Activated T-helper 1 cell treated with anti-CD3 and anti-CD28 coated beads, Interleukin-12 subunit alpha, Interleukin-12 subunit beta, Interleukin-2, Interleukin-4 antibody, amounts not matched to agents 30 ng/mL and 10 ng/mL and 1 ng/mL, durations not matched to agents 14 hours and 24 hours and 36 hours (primary cell): ENCODE results near the gene ALG3. TPM values are rescaled to one million over a fixed set of nuclear protein-coding genes. Genes with fewer than 3 reads are reported as not detected.

ENCODE experiments used
- DNase-seq: peaks from one replicate; pipeline ENCODE4 v3.0.0; 2021; ENCODE audit warnings: low spot score
- H3K27ac Mint-ChIP-seq: one replicate; pipeline ENCODE4 v1.8.0; 2021; ENCODE audit warnings: mild to moderate bottlenecking, mixed read lengths
- H3K27me3 Mint-ChIP-seq: one replicate; pipeline ENCODE4 v1.8.0; 2022; ENCODE audit warnings: mild to moderate bottlenecking, moderate library complexity, mixed read lengths; ENCODE audit not compliant: insufficient read depth
- H3K36me3 Mint-ChIP-seq: one replicate; pipeline ENCODE4 v1.8.0; 2021; ENCODE audit warnings: low read depth, mixed read lengths
- H3K4me1 Mint-ChIP-seq: one replicate; pipeline ENCODE4 v1.8.0; 2021; ENCODE audit warnings: low read depth, mixed read lengths
- H3K4me3 Mint-ChIP-seq: one replicate; pipeline ENCODE4 v1.8.0; 2021; ENCODE audit warnings: mild to moderate bottlenecking, moderate library complexity, mixed read lengths
- H3K9me3 Mint-ChIP-seq: one replicate; pipeline ENCODE4 v1.8.0; 2021; ENCODE audit warnings: mixed read lengths
- intact Hi-C: fragments of 100-400 bp; cut with micrococcal nuclease; formaldehyde crosslinking; loops from one replicate; pipeline ENCODE4 v1.15.1; 2024
- total RNA-seq: library from RNA; stranded (reverse); gene quantifications from 2 replicates; pipeline ENCODE4 v1.2.3, GENCODE V29; 2022

ALG3 gene
- total RNA-seq, 1 donor from 2014 or later: 86.7 TPM

DNA sequence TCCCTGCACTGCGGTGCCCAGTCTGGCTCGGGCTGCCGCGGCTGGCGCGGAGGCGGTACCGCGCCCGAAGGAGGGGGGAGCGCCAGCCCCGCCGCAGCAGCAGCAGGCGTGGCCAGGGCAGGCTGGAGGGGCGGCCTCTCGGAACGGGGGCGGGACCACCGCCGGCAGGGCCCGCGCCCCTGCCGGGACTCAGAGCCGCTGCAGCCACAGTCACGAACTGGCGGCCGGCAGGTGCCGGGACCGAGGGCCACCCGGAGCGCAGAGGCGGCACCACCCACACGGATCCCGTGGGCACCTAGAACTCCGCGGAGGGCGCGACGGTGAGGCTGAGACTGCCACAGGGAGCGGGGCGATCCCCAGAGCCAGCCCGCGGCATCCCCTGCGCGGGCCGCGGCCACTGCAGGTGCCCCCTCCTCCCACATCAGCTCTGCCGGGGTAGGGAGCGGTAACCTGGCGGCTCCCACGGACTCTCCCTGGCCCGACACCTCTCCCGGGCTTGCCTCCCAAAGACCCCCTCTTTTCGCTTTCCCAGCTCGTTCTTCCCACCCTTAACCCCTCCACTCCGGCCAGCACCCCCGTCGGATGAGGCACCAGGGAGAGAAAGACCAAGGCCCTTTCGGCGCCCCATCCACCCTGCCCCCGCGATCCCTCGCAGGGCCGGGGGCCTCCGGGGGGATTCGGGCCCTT lies 19.2 kb downstream of the ALG3 start, which contains the start of gene VWA5B2:
Gene VWA5B2, plus strand, starts transcription at position 192 of the 687 bp plus-strand sequence. CDS start 944 bp downstream, outside the sequence.
- Mint-ChIP-seq H3K9me3 (no peaks in the 10 kb centered on the region), H3K27ac (no peak within 1 kb of the TSS), H3K36me3 (no peaks in the 10 kb centered on the region), H3K4me1 (peaks cover 14% of the 10 kb centered on the region), H3K4me3 (peak within 1 kb of the TSS; percentile 49), H3K27me3 (peaks cover 52% of the 10 kb centered on the region)
- intact Hi-C loops: loop anchor here (5.0 kb wide), 1 partner anchor 33 kb away; the partner anchor contains the start of gene CAMK2N2
- DNase-seq: peak; percentile 54

DNA sequence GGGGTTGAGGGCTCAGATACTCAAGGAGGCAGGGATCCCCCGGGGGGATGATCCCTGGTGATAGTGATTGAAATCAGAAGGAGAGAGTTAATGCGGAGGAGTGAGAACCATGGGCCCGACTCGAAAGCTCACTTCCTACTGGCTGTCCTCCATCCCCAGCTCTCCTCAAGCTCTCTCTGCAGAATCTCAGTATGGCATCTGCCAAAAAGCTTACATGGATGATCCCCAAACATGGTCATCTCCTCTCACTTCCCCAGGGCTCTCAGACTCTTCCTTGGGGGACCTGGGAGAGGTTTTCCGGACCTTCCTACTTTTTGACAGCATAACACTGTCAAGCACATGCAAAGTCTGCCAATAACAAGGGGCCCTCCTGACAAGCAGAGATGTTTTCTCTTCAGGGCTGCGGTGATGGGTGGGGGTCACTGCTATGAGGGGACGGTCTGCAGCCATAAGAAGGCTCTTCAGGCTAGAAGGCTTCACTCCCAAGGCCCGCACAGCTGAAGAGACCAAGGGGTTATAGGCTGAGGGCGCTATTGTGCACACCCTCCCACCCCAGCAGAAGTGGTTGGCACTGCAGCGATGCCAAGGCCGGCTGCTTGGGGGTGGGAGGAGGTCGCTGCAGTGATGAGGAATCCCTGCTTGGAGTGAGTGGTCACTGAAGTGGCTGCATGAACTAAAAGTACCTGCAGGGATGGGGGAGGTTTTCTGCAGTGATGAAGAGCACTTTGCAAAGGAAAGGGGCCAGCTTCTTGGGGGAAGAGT lies 20.2 kb downstream of the ALG3 start:
- H3K4me1 Mint-ChIP-seq: peaks cover 14% of the 10 kb centered on the region
- DNase-seq: no peak
- peak overlapping the region; percentile 49 for H3K4me3 Mint-ChIP-seq
- H3K27me3 Mint-ChIP-seq: peaks cover 57% of the 10 kb centered on the region
- intact Hi-C loops: loop anchor here (5.0 kb wide), 1 partner anchor 34 kb away; the partner anchor contains the start of gene CAMK2N2
- no peaks in the 10 kb centered on the region for H3K36me3 Mint-ChIP-seq
- H3K9me3 Mint-ChIP-seq: no peaks in the 10 kb centered on the region
- no peak overlapping the region for H3K27ac Mint-ChIP-seq

DNA sequence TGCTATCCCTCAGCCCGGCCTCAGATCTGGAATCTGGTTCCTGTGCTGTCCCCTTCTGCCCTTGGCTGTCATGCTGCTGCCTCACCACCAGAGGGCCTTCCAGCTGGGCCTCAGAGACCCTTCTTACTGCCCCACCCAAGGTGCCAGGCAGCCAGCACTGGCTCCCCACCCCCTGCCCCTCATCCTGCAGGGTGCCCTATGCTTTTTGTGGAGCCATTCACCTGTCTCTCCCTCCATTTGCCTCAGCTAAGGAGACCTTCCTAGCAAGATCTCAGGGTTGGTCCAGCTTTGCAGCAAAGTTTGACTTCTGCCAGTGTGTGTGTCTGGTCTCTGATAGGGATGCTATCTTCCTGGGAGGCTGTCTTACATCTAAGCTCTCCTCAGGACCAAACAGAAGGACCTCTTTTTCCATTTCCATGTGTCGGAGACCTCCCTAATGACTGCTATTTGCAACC lies 21.3 kb downstream of the ALG3 start:
- Mint-ChIP-seq H3K4me1 (peaks cover 14% of the 10 kb centered on the region), H3K36me3 (no peaks in the 10 kb centered on the region), H3K27ac (no peak overlapping the region), H3K9me3 (no peaks in the 10 kb centered on the region), H3K4me3 (no peak overlapping the region), H3K27me3 (peaks cover 53% of the 10 kb centered on the region)
- peak; percentile 32 for DNase-seq
- intact Hi-C loops: loop anchor here (1.0 to 5.0 kb wide), 3 partner anchors 23 to 62 kb away; partner anchors contain the start of gene CAMK2N2

DNA sequence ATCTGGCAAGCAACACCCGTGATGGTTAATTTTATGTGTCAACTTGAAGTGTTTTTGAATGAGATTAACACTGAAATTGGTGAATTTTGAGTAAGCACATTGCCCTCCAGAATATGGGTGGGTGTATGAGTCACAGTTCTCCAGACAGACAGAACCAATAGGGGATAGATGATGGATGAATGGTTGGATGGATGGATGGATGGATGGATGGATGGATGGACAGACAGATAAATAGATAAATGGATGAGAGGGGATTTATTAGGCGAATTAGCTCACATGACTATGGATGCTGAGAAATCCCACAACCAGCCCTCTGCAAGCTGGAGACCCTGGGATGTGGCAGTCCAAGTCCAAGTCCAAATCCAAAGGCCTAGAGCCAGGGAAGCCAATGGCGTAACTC lies 24.8 kb downstream of the ALG3 start:
- H3K4me3 Mint-ChIP-seq: no peak overlapping the region
- H3K27ac Mint-ChIP-seq: no peak overlapping the region
- no peaks in the 10 kb centered on the region for H3K9me3 Mint-ChIP-seq
- DNase-seq: no peak
- peaks cover 6% of the 10 kb centered on the region for H3K4me1 Mint-ChIP-seq
- H3K36me3 Mint-ChIP-seq: no peaks in the 10 kb centered on the region
- intact Hi-C loops: no loop called here
- H3K27me3 Mint-ChIP-seq: peaks cover 33% of the 10 kb centered on the region

DNA sequence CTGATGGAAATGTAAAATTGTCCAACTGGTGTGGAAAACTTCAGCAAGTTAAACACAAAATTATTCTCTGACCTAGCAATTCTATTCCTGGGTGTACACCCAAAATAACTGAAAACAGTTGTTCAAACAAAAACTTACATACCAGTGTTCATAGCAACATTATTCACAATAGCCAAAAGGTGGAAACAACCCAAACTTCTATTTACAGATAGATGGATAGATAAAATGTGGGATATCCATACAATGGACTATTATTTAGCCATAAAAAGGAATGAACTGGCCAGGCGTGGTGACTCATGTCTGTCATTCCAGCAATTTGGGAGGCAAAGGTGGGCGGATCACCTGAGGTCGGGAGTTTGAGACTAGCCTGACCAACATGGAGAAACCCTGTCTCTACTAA lies 26.2 kb downstream of the ALG3 start:
- DNase-seq: no peak
- Mint-ChIP-seq H3K9me3 (no peaks in the 10 kb centered on the region), H3K27ac (no peak overlapping the region), H3K36me3 (no peaks in the 10 kb centered on the region), H3K27me3 (peaks cover 22% of the 10 kb centered on the region), H3K4me1 (no peaks in the 10 kb centered on the region), H3K4me3 (no peak overlapping the region)
- intact Hi-C loops: no loop called here

DNA sequence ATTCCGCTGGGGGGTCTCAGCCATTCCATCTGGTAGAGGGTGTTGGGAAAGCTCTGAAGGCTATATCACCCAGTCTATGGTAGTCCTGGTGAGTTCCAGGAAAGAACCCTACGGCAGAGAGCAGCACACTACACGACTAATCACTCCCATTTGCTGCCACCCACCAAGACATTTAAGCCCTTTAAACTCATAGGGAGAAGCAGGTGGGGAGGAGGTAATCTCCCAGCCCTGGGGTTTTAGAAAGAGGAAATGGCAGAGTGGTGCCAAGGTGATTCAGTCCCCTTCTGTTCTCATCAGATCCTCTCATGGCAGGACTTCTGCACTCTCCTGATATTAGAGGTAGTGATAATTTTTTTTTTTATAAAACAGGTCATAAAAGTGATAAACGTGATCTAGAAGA lies 29.9 kb downstream of the ALG3 start:
- H3K27me3 Mint-ChIP-seq: peaks cover 2% of the 10 kb centered on the region
- H3K4me3 Mint-ChIP-seq: no peak overlapping the region
- H3K9me3 Mint-ChIP-seq: no peaks in the 10 kb centered on the region
- intact Hi-C loops: no loop called here
- no peaks in the 10 kb centered on the region for H3K4me1 Mint-ChIP-seq
- no peak for DNase-seq
- no peaks in the 10 kb centered on the region for H3K36me3 Mint-ChIP-seq
- no peak overlapping the region for H3K27ac Mint-ChIP-seq

DNA sequence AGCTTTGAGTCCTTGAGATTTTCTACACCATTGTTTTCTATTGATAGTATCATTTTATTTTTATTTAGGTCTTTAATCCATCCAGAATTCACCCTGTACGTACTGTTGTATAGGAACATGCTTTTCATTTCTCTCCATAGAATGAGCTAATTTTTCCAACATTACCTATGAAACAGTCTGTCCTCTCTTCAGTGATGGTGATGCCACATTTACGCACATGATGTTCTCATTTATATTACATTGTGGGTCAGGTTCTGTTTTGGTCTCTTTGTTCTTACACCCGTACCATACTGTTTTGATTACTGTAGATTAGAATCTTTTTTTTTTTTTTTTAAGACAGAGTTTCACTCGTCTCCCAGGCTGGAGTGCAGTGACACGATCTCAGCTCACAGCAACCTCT lies 37.0 kb downstream of the ALG3 start:
- H3K4me1 Mint-ChIP-seq: no peaks in the 10 kb centered on the region
- peaks cover 25% of the 10 kb centered on the region for H3K27me3 Mint-ChIP-seq
- no peak overlapping the region for H3K4me3 Mint-ChIP-seq

DNA sequence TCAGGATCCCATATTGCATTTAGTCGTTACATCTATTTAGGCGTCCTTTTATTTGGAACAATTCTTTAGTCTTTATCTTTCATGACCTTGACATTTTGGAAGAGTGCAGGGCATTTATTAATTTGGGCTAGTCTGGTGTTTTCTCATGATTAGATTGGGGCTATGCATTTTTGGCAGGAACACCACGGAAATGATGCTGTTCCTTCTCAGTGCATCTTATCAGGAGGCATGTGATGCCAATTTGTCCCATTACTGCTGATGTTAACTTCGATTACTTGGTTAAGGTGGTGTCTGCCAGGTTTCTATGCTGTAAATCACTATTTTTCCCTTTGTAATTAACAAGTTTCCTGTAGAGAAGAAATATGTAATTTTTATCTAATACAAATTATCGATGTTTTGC lies 37.5 kb downstream of the ALG3 start:
- Mint-ChIP-seq H3K4me1 (no peaks in the 10 kb centered on the region), H3K9me3 (no peaks in the 10 kb centered on the region)
- intact Hi-C loops: no loop called here

More for the DNA sequence above, 37.0 kb downstream of the ALG3 start:
- Mint-ChIP-seq H3K27ac (no peak overlapping the region), H3K36me3 (no peaks in the 10 kb centered on the region), H3K9me3 (no peaks in the 10 kb centered on the region)
- intact Hi-C loops: no loop called here
- no peak for DNase-seq

DNA sequence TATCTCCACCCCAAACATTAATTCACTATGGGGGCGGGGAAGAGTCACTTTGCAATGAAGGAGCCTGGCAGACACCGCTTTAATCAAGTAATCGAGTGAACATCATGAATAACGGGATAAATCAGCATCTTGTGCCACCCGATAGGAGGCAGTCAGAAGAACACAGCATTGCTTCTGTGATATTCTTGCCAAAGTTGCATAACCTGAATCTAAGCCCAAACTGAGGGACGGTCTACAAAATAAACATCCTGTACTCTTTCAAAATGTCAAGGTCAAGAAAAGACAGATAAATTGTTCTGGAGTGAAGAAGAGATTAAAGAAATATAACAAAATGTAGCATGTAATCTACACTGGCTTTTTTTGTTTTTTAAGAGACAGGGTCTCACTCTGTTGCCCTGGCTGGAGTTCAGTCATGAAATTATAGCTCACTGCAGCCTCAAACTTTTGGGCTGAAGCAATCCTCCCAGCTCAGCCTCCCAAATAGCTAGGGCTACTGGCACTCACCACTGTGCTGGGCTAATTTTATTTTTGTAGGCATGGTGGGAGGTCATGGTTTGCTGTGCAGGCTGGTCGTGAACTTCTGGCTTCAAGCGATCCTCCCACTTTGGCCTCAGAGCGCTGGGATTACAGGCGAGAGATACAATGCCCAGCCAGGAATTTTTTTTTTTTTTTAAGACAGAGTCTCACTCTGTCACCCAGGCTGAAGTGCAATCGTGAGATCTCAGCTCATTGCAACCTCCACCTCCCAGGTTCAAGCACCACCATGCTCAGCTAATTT lies 39.4 kb downstream of the ALG3 start:
- Mint-ChIP-seq H3K4me1 (no peaks in the 10 kb centered on the region), H3K4me3 (no peak overlapping the region), H3K27ac (no peak overlapping the region), H3K27me3 (peaks cover 28% of the 10 kb centered on the region), H3K9me3 (no peaks in the 10 kb centered on the region), H3K36me3 (no peaks in the 10 kb centered on the region)
- intact Hi-C loops: no loop called here
- DNase-seq: no peak

More for the DNA sequence above, 37.5 kb downstream of the ALG3 start:
- Mint-ChIP-seq H3K4me3 (no peak overlapping the region), H3K36me3 (no peaks in the 10 kb centered on the region), H3K27me3 (peaks cover 28% of the 10 kb centered on the region), H3K27ac (no peak overlapping the region)
- no peak for DNase-seq

DNA sequence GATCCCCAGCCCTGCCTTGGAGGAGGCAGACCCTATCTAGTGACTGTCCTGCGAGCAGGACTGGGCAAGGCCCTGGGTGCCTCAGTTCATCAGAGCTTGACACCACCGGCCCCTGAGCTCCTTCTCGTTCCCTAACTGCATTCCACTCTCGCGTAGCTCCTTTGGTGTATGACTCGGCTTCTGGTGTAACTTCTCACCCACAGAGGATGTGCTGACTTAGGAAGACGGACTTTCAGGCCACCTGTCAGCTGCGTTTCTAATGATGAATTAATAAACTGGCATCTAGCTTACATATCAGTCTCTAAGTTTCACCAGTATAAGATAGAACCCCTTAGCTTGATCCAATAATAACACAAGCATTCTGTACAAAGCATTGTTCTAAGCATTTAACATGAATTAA lies 45.2 kb downstream of the ALG3 start:
- no peaks in the 10 kb centered on the region for H3K36me3 Mint-ChIP-seq
- no peak overlapping the region for H3K4me3 Mint-ChIP-seq
- no peaks in the 10 kb centered on the region for H3K9me3 Mint-ChIP-seq
- H3K27me3 Mint-ChIP-seq: peaks cover 13% of the 10 kb centered on the region
- intact Hi-C loops: no loop called here
- H3K27ac Mint-ChIP-seq: no peak overlapping the region
- DNase-seq: no peak
- H3K4me1 Mint-ChIP-seq: no peaks in the 10 kb centered on the region

DNA sequence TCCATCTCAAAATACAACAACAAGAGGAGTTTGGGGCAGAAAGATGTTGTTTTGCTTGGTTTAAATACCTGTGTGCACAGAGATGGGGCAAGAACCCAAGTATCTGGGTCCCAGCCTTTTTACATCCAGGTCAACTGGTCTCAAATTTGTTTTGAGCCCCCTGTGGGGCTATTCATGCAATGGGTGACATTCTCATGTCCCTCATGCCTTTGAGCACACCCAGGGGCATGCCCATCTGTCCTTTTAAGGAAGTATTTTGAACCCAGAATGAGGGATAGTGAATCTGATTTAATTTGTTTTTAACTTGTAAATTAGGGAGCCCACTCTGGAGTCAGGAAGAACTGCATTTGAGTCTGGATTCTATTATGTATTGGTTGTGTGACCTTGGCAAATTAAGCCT lies 47.9 kb downstream of the ALG3 start:
- no peak for DNase-seq
- H3K9me3 Mint-ChIP-seq: no peaks in the 10 kb centered on the region
- intact Hi-C loops: no loop called here
- H3K27me3 Mint-ChIP-seq: peaks cover 2% of the 10 kb centered on the region
- H3K4me1 Mint-ChIP-seq: no peaks in the 10 kb centered on the region
- peaks cover 2% of the 10 kb centered on the region for H3K36me3 Mint-ChIP-seq
- H3K4me3 Mint-ChIP-seq: no peak overlapping the region
- H3K27ac Mint-ChIP-seq: no peak overlapping the region

DNA sequence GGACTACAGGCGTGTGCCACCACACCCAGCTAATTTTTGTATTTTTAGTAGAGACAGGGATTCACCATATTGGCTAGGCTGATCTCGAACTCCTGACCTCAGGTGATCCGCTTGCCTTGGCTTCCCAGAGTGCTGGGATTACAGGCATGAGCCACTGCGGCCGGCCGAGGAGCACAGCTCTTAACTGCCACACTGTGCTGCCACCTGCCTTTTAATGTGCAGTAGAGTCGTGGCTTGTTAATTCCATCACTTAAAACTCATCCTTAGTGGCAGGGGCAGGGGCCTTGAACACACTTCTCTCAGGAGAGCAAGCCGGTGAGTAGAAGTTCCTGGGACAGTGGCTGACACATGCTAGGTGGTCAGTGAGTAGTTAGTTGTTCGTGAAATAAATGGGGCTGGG lies 50.3 kb downstream of the ALG3 start:
- Mint-ChIP-seq H3K4me1 (no peaks in the 10 kb centered on the region), H3K4me3 (no peak overlapping the region), H3K27me3 (no peaks in the 10 kb centered on the region), H3K27ac (no peak overlapping the region), H3K9me3 (no peaks in the 10 kb centered on the region), H3K36me3 (peaks cover 13% of the 10 kb centered on the region)
- intact Hi-C loops: no loop called here
- no peak for DNase-seq
